PC-3 (cell line): ENCODE data around the gene MGAT5. TPM values are rescaled to one million over a fixed set of nuclear protein-coding genes. Genes with fewer than 3 reads are reported as not detected.

Experiments
- ATAC-seq: fragments of 200-7000 bp; cut with Tn5 transposase; 2 replicates; pipeline ENCODE4 v1.9.1; 2020; ENCODE audit warnings: mild to moderate bottlenecking, moderate library complexity
- BruUV-seq: library from RNA; stranded (reverse); fragments of 400-500 nt; replicated peaks from 2 replicates; lab custom pipeline; 2021; lab: Mats Ljungman, UMichigan
- CTCF ChIA-PET: fragments of 300-600 bp; sonication (Branson Sonifier 250); formaldehyde crosslinking; loops from one replicate; lab custom pipeline; 2022; ENCODE audit warnings: antibody characterized with exemption; lab: Charles Lee
- POLR2A ChIA-PET: fragments of 300-600 bp; sonication (Branson Sonifier 250); formaldehyde crosslinking; loops from one replicate; lab custom pipeline; 2022; ENCODE audit warnings: antibody characterized with exemption; ENCODE audit not compliant: unreplicated experiment; lab: Charles Lee
- DNase-seq: peaks from one replicate; pipeline ENCODE4 v3.0.0-alpha.2; 2015
- H2AFZ ChIP-seq: fragments of 300-600 bp; sonication (generic); 2 replicates; pipeline ENCODE4 v1.6.0; 2016; ENCODE audit warnings: antibody characterized with exemption, low read length
- H3F3A ChIP-seq: fragments of 300-600 bp; sonication (generic); one replicate; pipeline ENCODE4 v1.6.0; 2017; ENCODE audit warnings: antibody characterized with exemption, low read length, control low read depth, mild to moderate bottlenecking; ENCODE audit not compliant: unreplicated experiment
- H3K27ac ChIP-seq: fragments of 300-600 bp; sonication (generic); 2 replicates; pipeline ENCODE4 v1.5.1; 2016; ENCODE audit warnings: mild to moderate bottlenecking, low read length
- H3K27me3 ChIP-seq: fragments of 300-600 bp; sonication (generic); 2 replicates; pipeline ENCODE4 v1.6.1; 2016; ENCODE audit warnings: low read length, mixed read lengths
- H3K36me3 ChIP-seq: fragments of 300-600 bp; sonication (generic); 2 replicates; pipeline ENCODE4 v1.6.1; 2016; ENCODE audit warnings: low read depth, mixed run types, low read length, mixed read lengths
- H3K4me1 ChIP-seq: fragments of 300-600 bp; sonication (generic); 2 replicates; pipeline ENCODE4 v1.5.1; 2016; ENCODE audit warnings: low read length; ENCODE audit not compliant: insufficient read depth
- H3K4me2 ChIP-seq: fragments of 300-600 bp; sonication (generic); 2 replicates; pipeline ENCODE4 v1.6.0; 2016; ENCODE audit warnings: low read length
- H3K4me3 ChIP-seq: fragments of 300-600 bp; sonication (generic); 2 replicates; pipeline ENCODE4 v1.5.1; 2016; ENCODE audit warnings: mild to moderate bottlenecking, low read length, mixed read lengths
- H3K79me2 ChIP-seq: fragments of 300-600 bp; sonication (generic); 2 replicates; pipeline ENCODE4 v1.6.1; 2017; ENCODE audit warnings: low read length, mixed read lengths
- H3K9ac ChIP-seq: fragments of 300-600 bp; sonication (generic); 2 replicates; pipeline ENCODE4 v1.6.0; 2016; ENCODE audit warnings: mild to moderate bottlenecking, low read length
- H3K9me2 ChIP-seq: fragments of 300-600 bp; sonication (generic); replicated peaks from 2 replicates; pipeline ENCODE4 v1.6.1; 2016; ENCODE audit warnings: mixed run types, low read length, mixed read lengths
- H3K9me3 ChIP-seq: fragments of 300-600 bp; sonication (generic); 2 replicates; pipeline ENCODE4 v1.6.1; 2016; ENCODE audit warnings: low read length, mixed read lengths
- H4K20me1 ChIP-seq: fragments of 300-600 bp; sonication (generic); 2 replicates; pipeline ENCODE4 v1.6.1; 2016; ENCODE audit warnings: low read length, mixed read lengths
- CTCF ChIP-seq: fragments of 300-600 bp; sonication (generic); conservative IDR thresholded peaks from 2 replicates; pipeline ENCODE4 v1.5.1; 2017; ENCODE audit warnings: antibody characterized with exemption, low read depth, mild to moderate bottlenecking, low read length
- EZH2 ChIP-seq: fragments of 300-600 bp; sonication (generic); IDR thresholded peaks from one replicate; pipeline ENCODE4 v1.6.1; 2017; ENCODE audit warnings: antibody characterized with exemption, mild to moderate bottlenecking, low read length; ENCODE audit not compliant: unreplicated experiment
- EZH2phosphoT487 ChIP-seq: fragments of 300-600 bp; sonication (generic); IDR thresholded peaks from 2 replicates; pipeline ENCODE4 v1.6.1; 2018; ENCODE audit warnings: mild to moderate bottlenecking, antibody characterized with exemption, low read length, borderline replicate concordance
- intact Hi-C: fragments of 100-400 bp; cut with micrococcal nuclease; formaldehyde crosslinking; loops from 2 replicates; pipeline ENCODE4 v1.9.0; 2023
- total RNA-seq: library from RNA; depleted of rRNA; stranded (reverse); fragments of >200 nt; gene quantifications from 2 replicates; pipeline ENCODE4 v1.2.3, GENCODE V29; 2014

The MGAT5 gene
- total RNA-seq, 1 experiment from 2014 or later = 33.8 TPM

GRCh38 chr2:134348239-134348638 lies 94.4 kb downstream of the MGAT5 start:
- no peaks in the 10 kb centered on the region for H3F3A ChIP-seq
- no peak overlapping the region for H2AFZ ChIP-seq
- no peaks in the 10 kb centered on the region for H3K4me1 ChIP-seq
- ChIA-PET POLR2A (no interaction called here), CTCF (no interaction called here)
- H3K27me3 ChIP-seq = no peaks in the 10 kb centered on the region
- ATAC-seq (no peak), DNase-seq (no peak)
- H3K9ac ChIP-seq = no peak overlapping the region
- no TSS peak for BruUV-seq
- H4K20me1 ChIP-seq = no peaks in the 10 kb centered on the region
- H3K27ac ChIP-seq = no peak overlapping the region
- no peaks in the 10 kb centered on the region for H3K79me2 ChIP-seq
- no peak overlapping the region for H3K4me3 ChIP-seq
- peaks cover 4% of the 10 kb centered on the region; the same call in 1 of the 2 replicates for H3K36me3 ChIP-seq
- no peaks in the 10 kb centered on the region for H3K9me2 ChIP-seq
- intact Hi-C loops = no loop called here
- TF ChIP-seq EZH2phosphoT487 = no peak
- H3K9me3 ChIP-seq = no peaks in the 10 kb centered on the region
- H3K4me2 ChIP-seq = no peak overlapping the region

- Histone ChIP-seq H3K4me3 (no peak overlapping the region), H3K4me2 (no peak overlapping the region), H3K79me2 (no peaks in the 10 kb centered on the region), H4K20me1 (no peaks in the 10 kb centered on the region), H3K36me3 (peaks cover 4% of the 10 kb centered on the region; the same call in 1 of the 2 replicates), H2AFZ (no peak overlapping the region), H3K27me3 (no peaks in the 10 kb centered on the region), H3K4me1 (no peaks in the 10 kb centered on the region), H3K9me2 (no peaks in the 10 kb centered on the region), H3K9ac (no peak overlapping the region), H3K9me3 (no peaks in the 10 kb centered on the region), H3K27ac (no peak overlapping the region), H3F3A (no peaks in the 10 kb centered on the region)
- ATAC-seq (no peak), DNase-seq (no peak)
- BruUV-seq = no TSS peak
- ChIA-PET CTCF (no interaction called here), POLR2A (no interaction called here)
- no peak for TF ChIP-seq EZH2
- TF ChIP-seq CTCF = no peak
- TF ChIP-seq EZH2phosphoT487 = no peak
- intact Hi-C loops = no loop called here
These were observed 94.9 kb downstream of the MGAT5 start for GRCh38 chr2:134348760-134349159.

- Histone ChIP-seq H4K20me1 (no peaks in the 10 kb centered on the region), H2AFZ (no peak overlapping the region), H3K4me2 (no peak overlapping the region), H3K9ac (no peak overlapping the region), H3K9me2 (no peaks in the 10 kb centered on the region), H3K36me3 (peaks cover 4% of the 10 kb centered on the region; the same call in 1 of the 2 replicates), H3K27ac (no peak overlapping the region), H3F3A (no peaks in the 10 kb centered on the region), H3K4me3 (no peak overlapping the region), H3K4me1 (no peaks in the 10 kb centered on the region), H3K9me3 (no peaks in the 10 kb centered on the region), H3K79me2 (no peaks in the 10 kb centered on the region), H3K27me3 (no peaks in the 10 kb centered on the region)
- ATAC-seq (no peak), DNase-seq (no peak)
- CTCF ChIA-PET = no interaction called here
- TF ChIP-seq EZH2phosphoT487 = no peak
- no peak for TF ChIP-seq CTCF
- TF ChIP-seq EZH2 = no peak
- POLR2A ChIA-PET = no interaction called here
- intact Hi-C loops = no loop called here
- no TSS peak for BruUV-seq
These were observed 97.1 kb downstream of the MGAT5 start for GRCh38 chr2:134351016-134351415.
